ENCODE measurements around the gene HTRA2.
"Not testable (repeated sequence)": the region's sequence is repeated elsewhere in the genome, so short reads cannot be mapped to it uniquely, and the experiment has no call there.

HTRA2 gene

DNA sequence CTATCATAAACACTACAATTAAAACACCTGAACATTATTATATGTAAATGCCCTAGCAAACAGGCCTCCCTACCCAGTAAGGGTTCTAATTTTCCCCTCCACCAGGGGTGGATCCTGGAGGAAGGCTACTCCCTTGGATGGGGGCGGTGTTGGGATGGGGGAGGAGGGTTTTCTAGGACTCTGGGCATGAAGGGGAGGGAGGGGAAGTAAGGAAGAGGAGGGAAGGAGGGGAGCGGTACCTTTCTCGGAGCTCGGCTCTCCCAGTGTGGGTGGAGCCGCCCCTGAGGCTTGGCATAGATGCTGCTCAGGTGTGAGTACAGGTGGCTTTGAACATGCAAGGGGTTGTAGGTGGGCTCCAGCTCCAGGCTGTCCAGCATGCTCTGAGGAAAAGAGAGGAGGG, 30.2 kb downstream of the HTRA2 start:
- no peak for DNase-seq (ENCODE audit: low read depth in 4 of 4, low spot score in 1 of 4)

- DNase-seq (ENCODE audit: low read depth in 4 of 4, low spot score in 1 of 4), result no peak
These were observed 30.9 kb downstream of the HTRA2 start for GRCh38 chr2:74560591-74560990.

DNA sequence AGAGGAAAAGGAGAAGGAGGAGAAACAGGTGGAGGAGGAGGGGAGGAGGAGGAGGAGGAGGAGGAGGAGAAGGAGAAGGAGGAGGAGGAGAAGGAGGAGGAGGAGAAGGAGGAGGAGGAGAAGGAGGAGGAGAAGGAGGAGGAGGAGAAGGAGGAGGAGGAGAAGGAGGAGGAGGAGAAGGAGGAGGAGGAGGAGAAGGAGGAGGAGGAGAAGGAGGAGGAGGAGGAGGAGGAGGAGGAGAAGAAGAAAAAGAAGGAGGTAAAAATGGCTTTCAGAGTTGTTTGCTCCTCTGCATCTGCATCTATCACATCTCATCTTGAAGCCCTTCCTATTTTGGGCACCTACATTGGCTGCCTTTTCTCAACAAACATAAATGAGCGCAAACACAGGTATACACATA, 31.3 kb downstream of the HTRA2 start:
- DNase-seq (ENCODE audit: low read depth in 4 of 4, low spot score in 1 of 4), result not testable (repeated sequence)

GRCh38 chr2:74562126-74562775, 32.5 kb downstream of the HTRA2 start:
- DNase-seq (ENCODE audit: low read depth in 4 of 4, low spot score in 1 of 4), result no peak

DNA sequence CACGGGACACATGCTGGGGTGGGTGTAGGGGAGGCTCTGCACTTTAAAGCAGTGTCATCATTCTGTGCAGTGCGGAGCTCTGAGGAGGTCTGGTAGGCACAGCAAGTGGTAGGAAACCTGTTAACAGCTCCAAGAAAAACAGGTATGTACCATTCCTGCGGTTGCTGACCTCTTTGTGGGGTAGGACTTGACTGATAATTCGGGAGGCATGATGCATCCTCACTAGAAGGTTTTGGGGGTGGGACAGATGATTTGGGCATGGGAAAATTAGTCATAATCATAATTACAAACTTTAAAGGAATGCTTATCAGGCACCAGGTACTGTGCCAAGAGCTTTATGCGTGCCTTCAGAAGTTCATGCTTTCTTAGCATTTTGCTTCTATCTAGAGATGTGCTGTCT, 34.5 kb downstream of the HTRA2 start:
- no peak for DNase-seq (ENCODE audit: low read depth in 4 of 4, low spot score in 1 of 4)

DNA sequence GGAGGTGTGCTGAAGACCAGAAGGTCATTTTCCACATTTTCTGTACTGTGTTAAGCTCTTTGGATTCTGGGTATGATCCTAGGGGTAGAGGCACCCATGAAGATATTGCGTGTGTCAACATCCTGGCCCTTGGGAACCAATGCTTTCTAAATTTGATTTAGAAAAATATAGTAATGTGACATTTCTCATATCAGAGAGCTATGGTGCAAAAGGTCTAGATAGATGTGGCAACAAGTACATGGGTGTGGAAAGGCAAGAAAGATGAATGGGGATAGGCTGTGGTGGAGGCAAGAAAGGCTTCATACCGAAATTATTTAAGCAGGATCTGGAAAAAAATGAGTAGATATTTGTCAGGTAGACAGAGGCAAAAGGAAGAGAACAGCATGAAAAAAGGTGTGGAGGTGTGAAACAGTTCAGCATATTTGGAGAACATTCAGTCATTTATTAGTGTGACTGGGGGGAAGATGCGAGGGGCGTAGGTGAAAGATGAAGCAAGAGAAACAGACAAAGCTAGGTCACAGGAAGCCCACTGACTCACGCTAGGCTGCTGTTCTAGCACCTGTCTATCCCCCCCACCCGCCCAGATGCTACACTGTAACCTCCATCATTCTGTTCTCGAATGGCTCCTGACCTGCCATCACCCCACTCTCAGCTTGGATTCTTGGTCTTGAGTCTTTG, 36.5 kb downstream of the HTRA2 start:
- DNase-seq (ENCODE audit: low read depth in 4 of 4, low spot score in 1 of 4), result no peak

GRCh38 chr2:74566754-74567085, 37.0 kb downstream of the HTRA2 start:
- no peak for DNase-seq (ENCODE audit: low read depth in 4 of 4, low spot score in 1 of 4)

DNA sequence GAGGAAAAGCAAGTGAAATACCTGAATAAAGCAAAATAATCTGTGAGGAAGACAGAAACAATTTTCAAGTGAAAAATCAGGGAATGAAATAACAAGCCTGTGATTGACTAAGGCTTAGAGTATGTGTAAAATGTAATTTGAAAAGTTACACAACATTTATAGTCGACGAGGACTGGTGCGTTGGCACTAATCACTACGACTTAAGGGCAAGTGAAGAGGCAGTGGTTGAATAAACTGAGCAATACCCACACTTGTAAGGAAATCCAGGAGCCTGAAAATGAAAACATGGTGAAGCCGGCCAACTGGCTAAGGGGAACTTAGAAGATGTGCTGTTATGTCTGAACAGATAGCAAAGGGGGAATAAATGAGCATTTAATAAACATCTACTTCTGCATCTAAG, 38.1 kb downstream of the HTRA2 start:
- DNase-seq (ENCODE audit: low read depth in 4 of 4, low spot score in 1 of 4), result no peak

DNA sequence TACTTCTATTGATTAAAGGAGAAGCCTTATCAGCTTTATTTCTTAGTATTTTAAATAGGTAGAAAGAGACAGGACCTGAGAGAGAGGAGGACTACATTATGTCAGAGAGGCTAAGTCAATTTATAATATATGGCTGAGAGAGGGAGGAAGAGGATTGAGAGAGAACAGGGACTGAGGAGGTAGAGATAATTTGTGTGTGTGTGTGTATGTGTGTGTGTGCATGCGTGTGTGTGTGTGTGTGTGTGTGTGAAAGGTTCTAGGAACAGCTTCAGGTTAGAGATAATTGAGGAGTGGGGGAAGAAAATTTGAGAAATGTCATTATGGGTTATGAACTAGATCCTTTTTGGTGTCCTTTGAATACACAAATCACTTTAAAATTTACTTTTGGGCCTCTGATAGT, 40.0 kb downstream of the HTRA2 start:
- no peak for DNase-seq (ENCODE audit: low read depth in 4 of 4, low spot score in 1 of 4)

DNA sequence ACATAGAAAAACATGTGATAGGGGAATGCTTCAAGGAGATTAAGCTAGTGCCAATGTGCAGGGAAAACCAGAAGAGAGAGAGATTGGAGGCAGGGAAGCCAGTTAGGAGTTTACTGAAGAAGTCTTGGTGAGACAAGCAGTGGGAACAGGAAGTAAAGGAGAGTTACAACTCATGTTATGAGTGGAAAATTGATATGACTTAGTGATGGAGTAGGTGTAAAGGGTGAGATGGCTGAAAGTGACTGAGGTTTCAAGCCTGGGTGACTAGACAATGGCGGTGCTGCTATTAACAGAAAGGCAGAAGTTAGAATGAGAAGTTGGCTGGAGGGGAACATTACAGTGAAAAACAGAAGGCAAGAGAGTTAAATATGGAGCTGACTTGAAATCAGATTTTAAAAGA, 41.3 kb downstream of the HTRA2 start:
- DNase-seq (ENCODE audit: low read depth in 4 of 4, low spot score in 1 of 4), result no peak

GRCh38 chr2:74572178-74572925, 42.6 kb downstream of the HTRA2 start:
- no peak for DNase-seq (ENCODE audit: low read depth in 4 of 4, low spot score in 1 of 4)

- DNase-seq (ENCODE audit: low read depth in 4 of 4, low spot score in 1 of 4), result no peak
These were observed 44.2 kb downstream of the HTRA2 start for GRCh38 chr2:74573747-74574562.

DNA sequence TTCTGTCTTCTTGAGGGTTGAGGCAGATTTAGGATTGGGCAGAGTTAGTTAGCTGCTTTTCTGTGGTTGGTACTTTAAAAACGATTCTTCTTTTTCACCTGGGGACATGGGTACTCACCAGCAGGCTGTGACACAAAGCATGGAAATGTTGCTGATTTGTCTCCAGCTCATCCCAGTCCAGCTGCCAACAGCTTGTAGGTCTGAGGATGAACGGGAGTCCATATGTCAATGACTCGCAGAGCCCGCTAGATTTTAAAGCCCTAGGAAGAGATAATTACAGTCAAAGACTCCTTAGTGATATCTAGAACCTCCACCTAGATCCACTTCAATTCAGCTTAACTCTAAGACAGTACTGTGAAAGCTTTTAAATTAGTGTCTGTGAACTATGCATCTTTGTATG, 45.6 kb downstream of the HTRA2 start:
- no peak for DNase-seq (ENCODE audit: low read depth in 4 of 4, low spot score in 1 of 4)

GRCh38 chr2:74576211-74576862, 46.6 kb downstream of the HTRA2 start:
- no peak for DNase-seq (ENCODE audit: low read depth in 4 of 4, low spot score in 1 of 4)

- no peak for DNase-seq (ENCODE audit: low read depth in 4 of 4, low spot score in 1 of 4)
These were observed 47.1 kb downstream of the HTRA2 start for GRCh38 chr2:74576863-74577229.

GRCh38 chr2:74577448-74577847, 47.7 kb downstream of the HTRA2 start:
- DNase-seq (ENCODE audit: low read depth in 4 of 4, low spot score in 1 of 4), result no peak

DNA sequence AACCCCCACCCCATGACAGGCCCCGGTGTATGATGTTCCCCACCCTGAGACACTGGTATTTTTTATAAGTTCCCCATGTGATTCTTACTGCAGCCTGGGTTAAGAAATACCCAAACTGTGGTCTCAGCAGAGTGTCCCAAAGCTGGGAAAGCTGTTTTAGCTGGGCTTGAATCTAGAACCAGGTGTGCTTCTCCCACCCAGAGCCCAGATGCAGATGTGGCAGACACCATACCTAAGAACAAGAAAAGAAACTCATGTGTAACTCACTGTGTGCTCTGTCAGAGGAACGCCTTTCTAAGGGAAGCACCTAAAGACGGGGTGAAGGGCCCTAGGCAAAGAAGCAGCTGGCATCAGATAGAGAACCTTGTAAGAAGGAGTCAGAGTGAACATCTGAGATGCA, 48.7 kb downstream of the HTRA2 start:
- no peak for DNase-seq (ENCODE audit: low read depth in 4 of 4, low spot score in 1 of 4)

DNA sequence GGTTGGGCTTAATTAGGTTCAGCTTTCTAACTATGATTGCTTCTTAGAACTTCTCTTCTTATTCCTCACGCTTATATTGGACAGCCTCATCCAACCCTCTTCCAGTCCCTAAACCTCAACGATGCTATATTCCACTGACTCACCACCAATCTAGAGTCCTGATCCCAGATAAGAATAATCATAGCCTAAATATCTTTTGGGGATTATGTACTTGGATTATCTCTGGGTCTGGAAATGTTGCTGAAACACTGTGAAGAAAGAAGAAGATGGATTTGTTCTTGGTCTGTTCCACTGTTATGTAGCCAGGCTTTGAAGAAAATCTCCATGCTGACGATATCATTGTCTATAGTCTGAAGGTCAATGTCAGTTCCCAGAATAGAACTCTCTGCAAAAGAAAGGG, 51.7 kb downstream of the HTRA2 start:
- no peak for DNase-seq (ENCODE audit: low read depth in 4 of 4, low spot score in 1 of 4)

DNA sequence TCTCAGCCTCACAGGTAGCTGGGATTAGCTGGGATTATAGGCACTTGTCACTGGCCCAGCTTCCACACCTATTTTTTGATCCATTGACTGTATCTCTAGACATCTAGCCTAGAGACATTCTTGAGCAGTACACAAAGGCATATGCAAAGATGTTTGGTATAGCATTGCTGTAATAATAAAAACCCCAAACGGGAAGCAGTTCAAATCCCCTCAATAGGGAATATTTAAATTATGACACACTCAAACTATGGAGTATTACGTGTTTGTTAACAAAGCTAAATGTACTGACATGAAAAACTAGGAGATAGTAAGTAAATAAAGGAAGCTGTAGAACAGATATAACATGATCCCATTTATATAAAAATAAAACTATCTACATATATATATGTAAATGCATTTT, 52.5 kb downstream of the HTRA2 start:
- no peak for DNase-seq (ENCODE audit: low read depth in 4 of 4, low spot score in 1 of 4)
